Nephron progenitor cell (in vitro differentiated cells): ENCODE results near the gene NFKBIL1.

ENCODE experiments used
- DNase-seq: peaks from one replicate; pipeline ENCODE4 v3.0.0; 2021
- H3K27ac Mint-ChIP-seq: 2 replicates; pipeline ENCODE4 v1.8.0; 2021; ENCODE audit warnings: mild to moderate bottlenecking, moderate library complexity, mixed read lengths
- H3K27me3 Mint-ChIP-seq: 2 replicates; pipeline ENCODE4 v1.8.0; 2021; ENCODE audit warnings: mild to moderate bottlenecking, low read depth, mixed read lengths; ENCODE audit not compliant: poor library complexity
- H3K36me3 Mint-ChIP-seq: 2 replicates; pipeline ENCODE4 v1.8.0; 2021; ENCODE audit warnings: low read depth, mixed read lengths
- H3K4me1 Mint-ChIP-seq: 2 replicates; pipeline ENCODE4 v1.8.0; 2021; ENCODE audit warnings: mixed read lengths
- H3K4me3 Mint-ChIP-seq: 2 replicates; pipeline ENCODE4 v1.8.0; 2021; ENCODE audit warnings: mild to moderate bottlenecking, moderate library complexity, mixed read lengths
- H3K9me3 Mint-ChIP-seq: 2 replicates; pipeline ENCODE4 v1.8.0; 2021; ENCODE audit warnings: mild to moderate bottlenecking, moderate library complexity, mixed read lengths
- TF ChIP-seq, protein P1 (sequence below): fragments of 200-600 bp; sonication (generic); IDR thresholded peaks from 2 replicates; pipeline ENCODE4 v1.5.0; 2021; ENCODE audit warnings: antibody characterized with exemption

The NFKBIL1 gene

DNA sequence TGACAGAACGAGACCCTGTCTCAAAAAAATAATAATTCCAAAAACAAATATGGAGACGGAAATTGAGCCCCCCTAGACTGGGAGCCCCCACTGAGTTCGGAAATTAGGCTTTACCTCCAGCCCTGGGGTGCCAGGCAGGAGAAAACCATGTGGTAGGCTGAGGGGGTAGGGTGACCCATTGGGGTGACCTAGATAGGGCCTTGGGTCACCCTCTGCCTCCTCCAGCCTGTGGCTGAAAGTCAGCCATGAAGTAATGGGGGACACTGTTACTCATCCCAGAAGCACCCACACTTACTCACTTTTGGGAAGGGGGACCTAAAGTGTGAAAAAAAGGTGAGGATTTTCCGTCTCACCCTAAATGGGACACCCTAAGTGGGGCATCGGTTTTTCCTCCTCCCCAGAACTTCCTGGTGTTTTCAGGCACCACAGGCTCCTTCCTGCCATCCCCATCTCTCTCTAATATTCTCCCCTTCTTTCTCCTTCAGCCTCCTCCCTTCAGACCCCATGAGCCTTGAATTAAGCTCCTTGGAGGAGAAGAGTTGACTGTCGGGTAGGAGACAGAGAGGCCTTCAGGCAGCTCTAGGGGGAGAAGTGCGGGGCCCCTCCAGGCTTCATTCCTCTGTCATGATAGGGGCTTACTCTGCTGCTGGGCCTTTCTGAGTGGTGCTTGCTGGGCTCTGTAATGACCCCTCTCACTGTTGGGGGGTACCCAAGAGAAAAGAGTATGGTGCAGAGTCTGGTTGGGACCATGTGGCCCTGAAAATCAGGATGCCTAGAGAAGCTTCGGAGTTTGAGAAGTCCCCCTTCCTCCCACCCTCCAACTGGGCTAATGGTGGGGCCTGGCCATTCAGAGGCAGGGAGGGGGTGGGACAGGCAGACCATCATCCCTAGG, 32.4 kb downstream of the NFKBIL1 start:
- DNase-seq = no peak
- Mint-ChIP-seq H3K9me3 (no peaks in the 10 kb centered on the region), H3K36me3 (no peaks in the 10 kb centered on the region), H3K4me1 (peaks cover 51% of the 10 kb centered on the region), H3K27me3 (peaks cover 47% of the 10 kb centered on the region), H3K27ac (no peak overlapping the region), H3K4me3 (peak overlapping the region; percentile 98)
- TF ChIP-seq, protein P1, sequence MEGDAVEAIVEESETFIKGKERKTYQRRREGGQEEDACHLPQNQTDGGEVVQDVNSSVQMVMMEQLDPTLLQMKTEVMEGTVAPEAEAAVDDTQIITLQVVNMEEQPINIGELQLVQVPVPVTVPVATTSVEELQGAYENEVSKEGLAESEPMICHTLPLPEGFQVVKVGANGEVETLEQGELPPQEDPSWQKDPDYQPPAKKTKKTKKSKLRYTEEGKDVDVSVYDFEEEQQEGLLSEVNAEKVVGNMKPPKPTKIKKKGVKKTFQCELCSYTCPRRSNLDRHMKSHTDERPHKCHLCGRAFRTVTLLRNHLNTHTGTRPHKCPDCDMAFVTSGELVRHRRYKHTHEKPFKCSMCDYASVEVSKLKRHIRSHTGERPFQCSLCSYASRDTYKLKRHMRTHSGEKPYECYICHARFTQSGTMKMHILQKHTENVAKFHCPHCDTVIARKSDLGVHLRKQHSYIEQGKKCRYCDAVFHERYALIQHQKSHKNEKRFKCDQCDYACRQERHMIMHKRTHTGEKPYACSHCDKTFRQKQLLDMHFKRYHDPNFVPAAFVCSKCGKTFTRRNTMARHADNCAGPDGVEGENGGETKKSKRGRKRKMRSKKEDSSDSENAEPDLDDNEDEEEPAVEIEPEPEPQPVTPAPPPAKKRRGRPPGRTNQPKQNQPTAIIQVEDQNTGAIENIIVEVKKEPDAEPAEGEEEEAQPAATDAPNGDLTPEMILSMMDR = no peak

GRCh38 chr6:31580438-31580740, 33.0 kb downstream of the NFKBIL1 start:
- peaks cover 49% of the 10 kb centered on the region for H3K4me1 Mint-ChIP-seq
- H3K9me3 Mint-ChIP-seq = no peaks in the 10 kb centered on the region
- no peak overlapping the region for H3K27ac Mint-ChIP-seq
- no peak for DNase-seq
- peak overlapping the region; percentile 98 for H3K4me3 Mint-ChIP-seq
- H3K27me3 Mint-ChIP-seq = peaks cover 45% of the 10 kb centered on the region
- TF ChIP-seq, protein P1 = no peak
- H3K36me3 Mint-ChIP-seq = no peaks in the 10 kb centered on the region

DNA sequence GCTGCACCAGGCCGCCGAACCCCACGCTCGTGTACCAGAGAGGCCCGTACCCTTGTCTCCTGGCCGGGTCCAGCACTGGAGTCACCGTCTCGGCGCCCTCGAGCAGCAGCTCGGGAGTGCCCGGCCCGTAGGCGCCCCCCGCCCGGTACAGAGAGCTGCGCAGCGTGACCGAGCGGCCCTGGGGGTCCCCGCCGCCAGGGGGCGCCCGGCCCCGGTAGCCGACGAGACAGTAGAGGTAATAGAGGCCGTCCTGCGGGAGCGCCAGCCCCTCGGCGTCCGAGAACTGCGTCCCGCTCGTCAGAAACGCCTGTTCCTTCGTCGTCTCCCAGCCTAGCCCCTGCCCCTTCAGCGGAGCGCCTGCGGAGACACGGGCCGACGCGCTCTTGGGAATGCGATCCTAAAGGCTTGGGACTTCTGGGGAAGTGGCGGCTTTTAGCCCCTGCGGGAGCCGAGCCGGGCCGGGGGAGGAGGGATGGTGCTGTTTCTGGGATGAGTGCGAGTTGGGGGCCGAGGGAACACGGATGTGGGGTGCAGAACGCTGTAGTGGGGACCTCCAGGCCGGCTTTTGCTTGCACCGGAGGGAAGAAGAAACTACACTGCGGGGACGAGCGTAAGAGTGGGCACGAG, 33.5 kb downstream of the NFKBIL1 start:
- Mint-ChIP-seq H3K9me3 (no peaks in the 10 kb centered on the region), H3K4me3 (peak overlapping the region; percentile 98), H3K36me3 (no peaks in the 10 kb centered on the region), H3K27me3 (peaks cover 43% of the 10 kb centered on the region), H3K27ac (peak overlapping the region; percentile 41), H3K4me1 (peaks cover 48% of the 10 kb centered on the region)
- TF ChIP-seq, protein P1 = peak; percentile 98
- DNase-seq = peak; percentile 94

DNA sequence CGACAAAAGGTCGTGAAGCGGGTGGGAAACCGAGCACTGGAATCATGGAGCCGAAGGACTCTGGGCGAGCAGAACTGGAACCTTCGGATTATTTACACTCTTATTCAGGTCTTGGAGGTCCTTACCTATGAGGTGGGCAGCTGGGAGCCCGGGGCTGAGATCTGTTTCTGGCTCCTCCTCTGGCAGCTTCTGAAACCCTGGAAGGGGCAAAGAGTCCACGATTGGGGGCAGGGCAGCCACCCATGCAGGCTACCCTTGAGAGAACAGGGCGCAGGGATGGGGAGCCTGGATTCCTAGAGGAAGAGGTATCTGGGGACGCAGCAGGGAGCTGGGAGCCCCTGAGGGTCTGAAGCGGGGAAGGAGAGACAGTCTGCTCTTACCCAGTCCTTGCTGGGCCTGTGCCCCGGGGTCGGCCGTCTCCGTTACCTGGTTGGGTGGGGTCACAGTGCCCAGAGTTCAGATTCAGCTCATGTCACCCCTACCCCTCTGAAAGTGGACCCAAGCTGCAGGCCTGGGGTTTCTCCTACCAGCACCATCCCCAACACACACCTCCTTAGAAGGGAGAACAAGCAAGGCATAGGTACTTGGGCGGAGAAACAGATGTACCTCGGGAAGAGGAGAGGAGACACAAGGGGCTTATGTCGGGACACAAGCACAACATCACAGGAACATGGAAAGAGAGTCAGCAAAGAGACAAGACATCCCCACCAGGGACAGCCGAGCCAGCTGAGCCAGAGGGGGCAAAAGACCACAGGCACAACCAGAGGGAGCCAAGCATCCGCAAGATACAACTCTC, 34.2 kb downstream of the NFKBIL1 start:
- peak overlapping the region; percentile 41 for H3K27ac Mint-ChIP-seq

DNA sequence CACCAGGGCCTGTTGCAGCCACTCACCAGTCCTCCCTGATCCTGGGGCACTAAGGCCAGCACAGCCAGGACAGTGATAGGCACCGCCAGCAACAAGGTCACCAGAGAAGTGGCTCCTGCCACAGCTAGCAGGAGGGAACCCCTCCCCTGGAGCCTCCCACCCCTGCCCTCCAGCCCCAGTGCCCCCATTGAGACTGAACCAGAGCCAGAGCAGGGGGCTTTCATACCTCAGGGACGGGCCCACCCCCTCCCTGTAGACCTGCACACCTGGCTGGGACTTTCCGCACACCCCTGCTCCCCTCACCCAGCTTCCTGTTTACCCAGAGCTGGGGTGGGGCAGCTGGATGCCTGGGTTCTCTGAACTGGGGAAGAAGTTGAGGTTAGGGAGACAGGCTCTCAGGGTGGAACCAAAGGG, 34.8 kb downstream of the NFKBIL1 start, which contains the start of gene LTB:
Gene LTB, minus strand, starts transcription at position 195 of the 414 bp plus-strand sequence. Its CDS starts 7 bp downstream, at position 188.
- TF ChIP-seq, protein P1 = no peak
- Mint-ChIP-seq H3K4me1 (peaks cover 46% of the 10 kb centered on the region), H3K9me3 (no peaks in the 10 kb centered on the region), H3K27me3 (peaks cover 30% of the 10 kb centered on the region), H3K27ac (peak within 1 kb of the TSS; percentile 41), H3K36me3 (no peaks in the 10 kb centered on the region), H3K4me3 (peak within 1 kb of the TSS; percentile 98)
- no peak for DNase-seq

More for the DNA sequence above, 34.2 kb downstream of the NFKBIL1 start:
- peaks cover 43% of the 10 kb centered on the region for H3K4me1 Mint-ChIP-seq
- TF ChIP-seq, protein P1 = no peak
- peak; percentile 21 for DNase-seq
- peaks cover 36% of the 10 kb centered on the region for H3K27me3 Mint-ChIP-seq
- H3K36me3 Mint-ChIP-seq = no peaks in the 10 kb centered on the region
- H3K9me3 Mint-ChIP-seq = no peaks in the 10 kb centered on the region
- H3K4me3 Mint-ChIP-seq = peak overlapping the region; percentile 98
